ENCODE measurements around the gene COL8A1.
A peak's percentile ranks its signal among the peaks of the same experiment; 100 is the strongest.
"Not testable (repeated sequence)": the region's sequence is repeated elsewhere in the genome, so short reads cannot be mapped to it uniquely, and the experiment has no call there.

COL8A1 gene

DNA sequence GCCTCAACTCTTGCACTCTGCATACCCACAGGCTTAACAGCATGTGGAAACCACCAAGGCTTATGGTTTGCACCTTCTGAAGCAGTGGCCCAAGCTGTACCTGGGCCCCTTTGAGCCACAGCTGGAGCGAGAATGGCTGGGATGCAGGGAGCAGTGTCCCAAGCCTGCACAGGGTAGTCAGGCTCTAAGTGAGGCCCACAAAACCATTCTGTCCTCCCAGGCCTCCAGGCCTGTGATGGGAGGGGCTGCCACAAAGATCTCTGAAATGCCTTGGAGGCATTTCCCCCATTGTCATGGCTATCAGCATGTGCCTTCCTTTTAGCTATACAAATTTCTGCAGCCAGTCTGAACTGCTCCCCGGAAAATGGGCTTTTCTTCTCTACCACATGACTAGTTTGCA, 166.8 kb downstream of the COL8A1 start:
- DNase-seq (ENCODE audit: low spot score), result no peak

- DNase-seq (ENCODE audit: low spot score), result peak; percentile 74
Measured at GRCh38 chr3:99808163-99808794, 169.9 kb downstream of the COL8A1 start.

DNA sequence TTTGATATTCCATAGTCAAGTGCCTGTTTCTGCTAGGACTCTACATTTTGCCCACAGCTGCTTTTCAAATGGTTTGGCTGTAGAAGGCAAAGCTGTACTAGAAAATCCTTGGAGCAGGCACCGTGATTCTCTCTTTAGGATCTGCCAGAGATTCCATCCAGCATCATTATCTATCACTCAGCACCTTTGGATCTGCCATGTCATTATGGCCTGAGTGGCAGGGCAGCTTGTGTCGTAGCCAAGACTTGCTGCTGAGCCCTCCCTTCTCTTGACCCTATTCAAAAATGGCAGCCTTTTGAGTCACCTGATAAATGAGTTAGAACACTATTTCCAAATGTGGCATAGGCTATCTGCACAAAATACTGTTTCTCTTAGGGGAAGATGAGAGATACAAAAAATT, 171.2 kb downstream of the COL8A1 start:
- DNase-seq (ENCODE audit: low spot score), result no peak

DNA sequence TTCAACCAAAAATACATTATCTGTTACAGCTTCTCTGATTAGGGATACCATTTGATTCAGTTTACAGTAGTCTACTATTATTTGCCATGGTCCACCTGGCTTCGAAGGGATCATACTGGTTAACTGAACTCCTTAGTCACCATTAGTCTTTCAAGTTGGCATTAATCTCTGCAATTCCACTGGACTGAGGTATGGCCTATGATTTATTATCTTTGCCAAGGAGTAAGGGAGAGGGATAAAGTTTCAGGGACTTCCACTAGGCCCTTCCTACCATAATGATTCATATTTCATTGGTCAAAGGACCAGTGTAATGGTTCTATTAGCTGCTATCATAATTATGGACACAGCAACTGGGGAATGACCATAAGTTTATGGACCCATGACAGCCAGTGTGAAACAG, 172.0 kb downstream of the COL8A1 start:
- no peak for DNase-seq (ENCODE audit: low spot score)

DNA sequence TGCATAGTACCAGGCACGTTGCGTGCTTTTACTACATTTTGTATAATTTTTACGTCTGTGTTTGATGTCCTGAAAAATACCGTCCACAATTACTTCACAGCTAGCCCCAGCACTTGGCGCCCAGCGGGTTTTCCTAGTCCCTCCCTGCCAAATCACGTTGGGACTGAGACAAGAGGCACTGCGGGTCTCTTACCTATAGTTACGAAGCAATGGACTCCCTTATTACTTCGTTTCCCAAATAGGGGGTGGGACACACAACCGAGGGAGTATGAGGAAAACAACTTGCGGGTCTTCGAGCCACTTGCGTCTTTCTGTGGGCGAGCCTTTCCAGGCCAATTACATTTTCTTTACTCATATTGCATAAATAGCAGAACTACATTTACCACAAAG, 178.6 kb downstream of the COL8A1 start:
- DNase-seq (ENCODE audit: low spot score), result no peak

DNA sequence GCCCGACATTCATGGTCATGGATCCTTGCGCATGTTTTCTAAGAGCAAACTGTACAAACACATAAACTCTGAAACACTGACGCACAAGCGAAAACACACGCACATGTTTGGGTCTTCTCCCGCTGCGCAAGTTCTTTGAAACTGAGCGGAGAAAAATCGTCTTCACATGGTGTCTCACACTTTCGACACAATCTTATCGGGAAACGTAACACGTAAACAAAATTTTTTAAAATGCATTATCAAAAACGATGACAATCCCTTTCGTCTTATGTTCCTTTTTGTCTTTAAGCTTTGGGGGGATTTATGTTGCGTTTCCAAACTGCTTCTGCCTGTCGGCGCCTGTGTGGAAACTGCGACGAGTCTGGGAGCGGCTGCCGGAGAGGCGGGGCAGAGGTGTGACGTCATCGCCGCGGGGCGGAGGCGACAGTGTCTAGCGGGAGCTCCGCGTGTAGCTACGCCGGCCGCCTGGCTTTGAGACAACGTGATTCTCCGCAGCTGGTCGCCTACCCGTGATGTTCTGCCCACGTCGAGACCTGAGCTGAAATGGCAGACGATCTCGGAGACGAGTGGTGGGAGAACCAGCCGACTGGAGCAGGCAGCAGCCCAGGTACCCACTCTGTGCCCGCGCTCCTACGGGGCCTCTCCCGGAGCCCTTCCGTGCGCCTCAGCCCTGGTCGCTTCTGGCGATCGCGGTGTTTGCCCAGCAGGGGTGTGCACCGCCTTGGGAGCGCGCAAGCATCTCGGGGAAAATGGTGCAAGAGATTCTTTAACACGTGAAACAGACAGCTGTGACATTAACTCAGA, 179.2 kb downstream of the COL8A1 start, which contains the start of gene CMSS1:
Gene CMSS1 (plus strand): TSS at position 426 of the 804 bp plus-strand sequence.
- DNase-seq (ENCODE audit: low spot score), result peak; percentile 95

DNA sequence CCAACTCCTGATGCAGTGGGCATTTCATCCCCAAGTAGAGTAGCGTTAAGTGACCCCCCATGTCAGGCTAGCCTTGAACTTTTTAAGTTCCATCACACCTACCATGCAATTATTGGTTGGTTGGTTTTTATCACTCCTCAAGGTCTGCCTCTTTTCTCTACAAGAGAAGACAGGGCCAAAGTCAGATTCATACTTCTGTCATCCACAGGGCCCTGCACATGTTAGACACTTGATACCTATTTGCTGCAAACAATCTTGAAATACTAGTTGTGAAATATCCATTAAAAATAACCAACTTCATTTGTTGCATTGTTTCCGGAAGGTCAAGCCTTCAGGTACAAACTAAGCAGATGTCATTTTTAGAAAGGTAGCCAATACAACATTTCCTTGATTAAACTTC, 180.4 kb downstream of the COL8A1 start:
- DNase-seq (ENCODE audit: low spot score), result no peak

GRCh38 chr3:99823723-99824711, 185.6 kb downstream of the COL8A1 start:
- no peak for DNase-seq (ENCODE audit: low spot score)

DNA sequence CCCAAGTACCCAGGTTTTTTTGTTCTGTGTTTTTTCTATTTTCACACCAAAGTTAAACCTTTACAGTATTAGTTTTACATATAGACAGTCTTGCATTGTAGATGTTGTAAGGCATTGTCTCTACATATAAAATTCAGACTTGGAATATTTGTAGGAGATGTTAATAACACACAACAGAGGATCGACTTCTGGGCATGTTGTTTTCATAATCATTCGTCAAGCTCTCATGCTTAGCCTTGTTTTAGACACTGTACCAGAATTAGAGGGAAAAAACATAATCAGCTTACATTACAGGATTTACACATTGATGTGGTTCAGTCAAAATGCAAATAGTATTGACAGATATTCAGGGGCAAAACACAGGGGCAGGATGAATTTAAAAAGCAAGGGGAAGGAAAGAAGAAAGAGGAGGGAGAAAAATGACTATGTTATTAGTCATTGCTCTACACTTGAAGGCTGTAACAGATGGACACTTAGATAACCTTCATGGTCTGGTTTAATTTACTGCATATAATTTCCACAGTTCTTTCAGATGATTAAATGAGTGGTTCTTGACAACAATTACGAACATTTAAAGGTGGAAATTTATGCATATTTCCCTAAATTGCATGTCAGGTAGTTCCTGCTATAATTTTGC, 186.7 kb downstream of the COL8A1 start:
- no peak for DNase-seq (ENCODE audit: low spot score)

DNA sequence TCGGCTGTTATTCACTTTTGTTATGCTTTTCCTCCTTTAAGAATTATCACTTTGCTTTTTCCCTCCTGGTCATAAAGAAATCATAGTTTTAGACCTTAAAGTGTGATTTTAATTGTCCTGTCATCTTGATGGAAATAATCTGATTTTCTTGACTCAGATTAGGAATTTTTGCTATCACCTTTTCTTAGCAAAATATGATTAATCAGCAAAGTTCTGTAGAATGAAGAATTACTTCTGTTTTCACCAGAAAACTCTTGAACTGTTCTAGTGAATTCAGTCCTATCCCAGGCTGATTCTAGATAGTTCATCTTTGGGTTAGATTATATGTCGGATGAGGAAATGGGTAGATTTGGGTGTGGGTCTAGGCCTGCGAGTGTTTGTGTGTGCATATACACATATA, 191.4 kb downstream of the COL8A1 start:
- DNase-seq (ENCODE audit: low spot score), result no peak

GRCh38 chr3:99833617-99834205, 195.3 kb downstream of the COL8A1 start:
- no peak for DNase-seq (ENCODE audit: low spot score)

GRCh38 chr3:99834211-99834957, 196.0 kb downstream of the COL8A1 start:
- DNase-seq (ENCODE audit: low spot score), result no peak

GRCh38 chr3:99836681-99837080, 198.3 kb downstream of the COL8A1 start:
- no peak for DNase-seq (ENCODE audit: low spot score)

GRCh38 chr3:99837715-99838114, 199.3 kb downstream of the COL8A1 start:
- no peak for DNase-seq (ENCODE audit: low spot score)

DNA sequence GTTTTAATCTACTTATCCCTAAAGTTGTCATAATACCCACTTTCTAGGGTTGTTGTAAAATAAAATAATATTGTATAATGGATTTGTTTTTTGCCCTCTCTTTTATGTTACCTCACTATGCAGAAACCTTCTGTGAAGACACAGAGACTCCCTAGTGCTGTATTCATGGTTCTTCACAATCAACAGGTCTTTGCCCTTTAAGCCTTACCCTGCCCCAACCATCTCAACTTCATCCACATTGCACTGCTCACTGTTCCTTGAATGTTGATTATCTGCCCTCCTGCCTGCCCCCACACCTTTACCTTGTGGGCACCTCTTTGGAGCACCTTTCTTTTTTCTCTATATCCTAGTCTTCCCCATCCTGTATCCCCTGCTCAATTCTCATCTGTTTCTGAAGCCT, 200.4 kb downstream of the COL8A1 start:
- DNase-seq (ENCODE audit: low spot score), result no peak

- DNase-seq (ENCODE audit: low spot score), result no peak
Measured at GRCh38 chr3:99839613-99840012, 201.2 kb downstream of the COL8A1 start.

- not testable (repeated sequence) for DNase-seq (ENCODE audit: low spot score)
Measured at GRCh38 chr3:99841949-99842348, 203.6 kb downstream of the COL8A1 start.

GRCh38 chr3:99842826-99843589, 204.6 kb downstream of the COL8A1 start:
- peak; percentile 69 for DNase-seq (ENCODE audit: low spot score)

GRCh38 chr3:99843590-99844258, 205.3 kb downstream of the COL8A1 start:
- DNase-seq (ENCODE audit: low spot score), result no peak
